Natural killer cell (primary cell): ENCODE results near the gene DOK6. TPM values are rescaled to one million over a fixed set of nuclear protein-coding genes. Genes with fewer than 3 reads are reported as not detected.

Experiments used
- ATAC-seq, 3 donors: fragments of 150-1000 bp in 2 of 3; fragments of 200-7000 bp in 1 of 3; cut with Tn5 transposase; 1 replicate in 1 of 3; 2 replicates in 2 of 3; pipeline ENCODE4 v1.10.0; 2021; ENCODE audit warnings: mild to moderate bottlenecking in 2 of 3, moderate library complexity in 2 of 3
- DNase-seq, 2 donors: peaks; one replicate each; pipeline versions ENCODE4 v3.0.0 to v3.0.0-alpha.2; 2013 to 2021; ENCODE audit warnings: mixed read lengths in 1 of 2
- H3K27ac ChIP-seq: one replicate; pipeline ENCODE4 v1.5.1; 2013; ENCODE audit warnings: mild to moderate bottlenecking, low read length
- H3K27me3 ChIP-seq: one replicate; pipeline ENCODE4 v1.6.1; 2013; ENCODE audit warnings: low read length; ENCODE audit not compliant: control insufficient read depth, insufficient read depth
- H3K36me3 ChIP-seq: one replicate; pipeline ENCODE4 v1.6.1; 2013; ENCODE audit warnings: low read length; ENCODE audit not compliant: control insufficient read depth, insufficient read depth
- H3K4me1 ChIP-seq: one replicate; pipeline ENCODE4 v1.6.1; 2013; ENCODE audit warnings: low read length; ENCODE audit not compliant: control insufficient read depth, insufficient read depth
- H3K4me3 ChIP-seq: one replicate; pipeline ENCODE4 v1.5.1; 2013; ENCODE audit warnings: low read length
- H3K9me3 ChIP-seq: one replicate; pipeline ENCODE4 v1.6.1; 2013; ENCODE audit warnings: low read length; ENCODE audit not compliant: control insufficient read depth, insufficient read depth
- H3K27ac Mint-ChIP-seq, 2 donors: one replicate each; pipeline ENCODE4 v1.8.0; 2022; ENCODE audit warnings: mild to moderate bottlenecking in 2 of 2, mixed read lengths in 2 of 2, moderate library complexity in 1 of 2
- H3K27me3 Mint-ChIP-seq, 2 donors: one replicate each; pipeline ENCODE4 v1.8.0; 2022; ENCODE audit warnings: low read depth in 2 of 2, mixed read lengths in 2 of 2
- H3K36me3 Mint-ChIP-seq: one replicate; pipeline ENCODE4 v1.8.0; 2022; ENCODE audit warnings: mixed read lengths
- H3K4me1 Mint-ChIP-seq, 2 donors: one replicate each; pipeline ENCODE4 v1.8.0; 2022; ENCODE audit warnings: mixed read lengths in 2 of 2
- H3K4me3 Mint-ChIP-seq: one replicate; pipeline ENCODE4 v1.8.0; 2022; ENCODE audit warnings: mild to moderate bottlenecking, moderate library complexity, mixed read lengths
- H3K9me3 Mint-ChIP-seq, 2 donors: one replicate each; pipeline ENCODE4 v1.8.0; 2022; ENCODE audit warnings: mixed read lengths in 2 of 2
- WGBS: methylation state at CpG from one replicate; pipeline ENCODE4 v1.1.7; 2013; ENCODE audit warnings: missing lambda C conversion rate; ENCODE audit not compliant: insufficient coverage; 5-methylcytosine and 5-hydroxymethylcytosine counted together
- intact Hi-C: fragments of 100-400 bp; cut with micrococcal nuclease; formaldehyde crosslinking; loops from one replicate; pipeline ENCODE4 v1.14.2; 2022
- total RNA-seq, 4 donors: library from RNA; stranded (reverse); fragments of 120-200 nt in 1 of 4; gene quantifications; one replicate each; pipeline versions ENCODE4 v1.2.3 to v1.2.4, GENCODE V29; 2013 to 2022
- TF ChIP-seq, protein P1 (sequence below): fragments of 200-600 bp; IDR thresholded peaks from one replicate; pipeline ENCODE4 v1.8.0; 2022; ENCODE audit warnings: antibody characterized with exemption

Gene DOK6
- total RNA-seq, 3 donors from 2014 or later (not counting 1 experiment from before 2014, with no cell fraction given): 0.02 TPM; not detected in 2

- intact Hi-C loops: no loop called here
Observed at GRCh38 chr18:69402533-69402989, 1.9 kb downstream of the DOK6 start.

DNA sequence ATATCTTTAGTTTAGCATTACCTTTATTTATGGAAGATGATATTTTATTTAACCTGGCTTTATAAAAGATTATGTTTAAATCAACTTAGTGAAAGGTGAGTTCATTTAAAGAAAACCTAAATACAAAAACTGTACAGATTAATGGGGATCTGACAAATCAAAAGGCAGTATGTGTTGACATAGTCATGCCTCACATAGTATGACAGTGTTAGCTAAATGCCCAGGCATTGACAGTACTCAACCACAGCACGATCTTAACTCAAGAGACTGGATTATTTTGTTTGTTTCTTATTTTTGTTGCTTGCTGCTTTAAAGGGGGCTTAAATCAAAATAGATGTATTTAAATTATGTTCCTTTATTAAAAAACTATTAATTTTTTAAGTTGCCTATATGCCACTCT is 7.8 kb downstream of the DOK6 start:
- no peaks in the 10 kb centered on the region for H3K36me3 Mint-ChIP-seq
- WGBS: no CpG with 5 or more reads among the region's 1 CpG
- H3K27ac Mint-ChIP-seq: no peak overlapping the region
- Histone ChIP-seq H3K27me3 (peaks cover 11% of the 10 kb centered on the region), H3K27ac (no peak overlapping the region), H3K4me1 (no peaks in the 10 kb centered on the region), H3K4me3 (no peak overlapping the region), H3K9me3 (no peaks in the 10 kb centered on the region), H3K36me3 (no peaks in the 10 kb centered on the region)
- DNase-seq (no peak), ATAC-seq (no peak)
- TF ChIP-seq, protein P1, sequence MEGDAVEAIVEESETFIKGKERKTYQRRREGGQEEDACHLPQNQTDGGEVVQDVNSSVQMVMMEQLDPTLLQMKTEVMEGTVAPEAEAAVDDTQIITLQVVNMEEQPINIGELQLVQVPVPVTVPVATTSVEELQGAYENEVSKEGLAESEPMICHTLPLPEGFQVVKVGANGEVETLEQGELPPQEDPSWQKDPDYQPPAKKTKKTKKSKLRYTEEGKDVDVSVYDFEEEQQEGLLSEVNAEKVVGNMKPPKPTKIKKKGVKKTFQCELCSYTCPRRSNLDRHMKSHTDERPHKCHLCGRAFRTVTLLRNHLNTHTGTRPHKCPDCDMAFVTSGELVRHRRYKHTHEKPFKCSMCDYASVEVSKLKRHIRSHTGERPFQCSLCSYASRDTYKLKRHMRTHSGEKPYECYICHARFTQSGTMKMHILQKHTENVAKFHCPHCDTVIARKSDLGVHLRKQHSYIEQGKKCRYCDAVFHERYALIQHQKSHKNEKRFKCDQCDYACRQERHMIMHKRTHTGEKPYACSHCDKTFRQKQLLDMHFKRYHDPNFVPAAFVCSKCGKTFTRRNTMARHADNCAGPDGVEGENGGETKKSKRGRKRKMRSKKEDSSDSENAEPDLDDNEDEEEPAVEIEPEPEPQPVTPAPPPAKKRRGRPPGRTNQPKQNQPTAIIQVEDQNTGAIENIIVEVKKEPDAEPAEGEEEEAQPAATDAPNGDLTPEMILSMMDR: no peak
- H3K9me3 Mint-ChIP-seq: no peaks in the 10 kb centered on the region
- H3K27me3 Mint-ChIP-seq: peaks cover 12 to 15% of the 10 kb centered on the region in 2 donors
- no peak overlapping the region for H3K4me3 Mint-ChIP-seq
- H3K4me1 Mint-ChIP-seq: no peaks in the 10 kb centered on the region
- intact Hi-C loops: no loop called here

More at GRCh38 chr18:69402533-69402989, 1.9 kb downstream of the DOK6 start:
- ATAC-seq: no peak
- H3K27ac Mint-ChIP-seq: no peak overlapping the region
- Histone ChIP-seq H3K27ac (no peak overlapping the region), H3K4me1 (peaks cover 8% of the 10 kb centered on the region), H3K9me3 (no peaks in the 10 kb centered on the region), H3K27me3 (peaks cover 34% of the 10 kb centered on the region), H3K4me3 (no peak overlapping the region), H3K36me3 (no peaks in the 10 kb centered on the region)
- peaks cover 8 to 14% of the 10 kb centered on the region in 2 donors for H3K4me1 Mint-ChIP-seq
- no peaks in the 10 kb centered on the region for H3K36me3 Mint-ChIP-seq
- no peak overlapping the region for H3K4me3 Mint-ChIP-seq
- H3K9me3 Mint-ChIP-seq: no peaks in the 10 kb centered on the region
- no peak for DNase-seq
- H3K27me3 Mint-ChIP-seq: peaks cover 42 to 55% of the 10 kb centered on the region in 2 donors
- TF ChIP-seq, protein P1: no peak
- WGBS: 8% methylated on average over 20 of the region's 20 CpGs

- no peak for ATAC-seq
- H3K4me1 Mint-ChIP-seq: no peaks in the 10 kb centered on the region
- H3K27me3 Mint-ChIP-seq: peaks cover 7 to 11% of the 10 kb centered on the region in 2 donors
- no peak for DNase-seq
- Histone ChIP-seq H3K4me1 (no peaks in the 10 kb centered on the region), H3K27me3 (peaks cover 2% of the 10 kb centered on the region), H3K9me3 (no peaks in the 10 kb centered on the region), H3K36me3 (no peaks in the 10 kb centered on the region), H3K27ac (no peak overlapping the region), H3K4me3 (no peak overlapping the region)
- intact Hi-C loops: no loop called here
- TF ChIP-seq, protein P1: no peak
- H3K4me3 Mint-ChIP-seq: no peak overlapping the region
- H3K9me3 Mint-ChIP-seq: peaks cover 0 to 2% of the 10 kb centered on the region in 2 donors
- H3K27ac Mint-ChIP-seq: no peak overlapping the region
- H3K36me3 Mint-ChIP-seq: no peaks in the 10 kb centered on the region
Observed at GRCh38 chr18:69411199-69411598, 10.5 kb downstream of the DOK6 start.

DNA sequence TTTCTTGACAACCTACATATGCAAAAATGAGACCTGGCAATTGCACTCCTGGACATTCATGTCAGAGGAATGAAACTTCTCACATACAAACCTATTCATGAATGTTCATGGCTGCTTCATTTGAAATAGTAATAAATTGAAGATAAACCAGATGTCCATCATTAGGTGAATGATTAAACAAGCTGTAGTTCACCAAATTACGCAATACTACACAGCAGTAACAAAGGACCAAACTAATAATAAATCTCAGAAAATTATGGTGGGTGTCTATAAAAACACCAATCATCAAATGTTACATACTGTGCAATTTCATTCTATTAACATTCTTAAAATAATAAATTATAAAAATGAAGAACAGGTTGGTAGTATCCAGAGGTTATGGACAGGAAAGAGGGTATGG is 13.5 kb downstream of the DOK6 start:
- no peak overlapping the region for H3K4me3 Mint-ChIP-seq

More for the DNA sequence above, 13.5 kb downstream of the DOK6 start:
- H3K27ac Mint-ChIP-seq: no peak overlapping the region
- H3K27me3 Mint-ChIP-seq: peaks cover under 1 to 6% of the 10 kb centered on the region in 2 donors
- no peaks in the 10 kb centered on the region for H3K4me1 ChIP-seq
- H3K27me3 ChIP-seq: no peaks in the 10 kb centered on the region
- WGBS: no CpG with 5 or more reads among the region's 1 CpG
- H3K4me3 ChIP-seq: no peak overlapping the region
- DNase-seq: no peak
- TF ChIP-seq, protein P1: no peak
- H3K36me3 Mint-ChIP-seq: no peaks in the 10 kb centered on the region
- H3K4me1 Mint-ChIP-seq: no peaks in the 10 kb centered on the region
- H3K36me3 ChIP-seq: no peaks in the 10 kb centered on the region
- ATAC-seq: no peak
- H3K9me3 ChIP-seq: no peaks in the 10 kb centered on the region
- intact Hi-C loops: no loop called here
- peaks cover 0 to 2% of the 10 kb centered on the region in 2 donors for H3K9me3 Mint-ChIP-seq
- no peak overlapping the region for H3K27ac ChIP-seq
